Stimulated activated naive CD8-positive, alpha-beta T cell treated with anti-CD3 and anti-CD28 coated beads, Interleukin-15, amount 100 ng/mL, for 72 hours (primary cell): ENCODE measurements around the gene KATNB1.
"Not testable (repeated sequence)": the region's sequence is repeated elsewhere in the genome, so short reads cannot be mapped to it uniquely, and the experiment has no call there.

ENCODE experiments used
- ATAC-seq: fragments of 150-1000 bp; cut with Tn5 transposase; 2 replicates; pipeline ENCODE4 v1.10.0; 2021; ENCODE audit warnings: mild to moderate bottlenecking, moderate library complexity
- DNase-seq, 2 donors: peaks; one replicate each; pipeline ENCODE4 v3.0.0; 2021 to 2022
- H3K27ac Mint-ChIP-seq, 2 donors: one replicate each; pipeline ENCODE4 v1.8.0; 2022; ENCODE audit warnings: mild to moderate bottlenecking in 2 of 2, mixed read lengths in 2 of 2, moderate library complexity in 2 of 2
- H3K27me3 Mint-ChIP-seq: one replicate; pipeline ENCODE4 v1.8.0; 2022; ENCODE audit warnings: mixed read lengths
- H3K4me1 Mint-ChIP-seq: one replicate; pipeline ENCODE4 v1.8.0; 2022; ENCODE audit warnings: mild to moderate bottlenecking, mixed read lengths
- H3K4me3 Mint-ChIP-seq, 2 donors: one replicate each; pipeline ENCODE4 v1.8.0; 2022; ENCODE audit warnings: mild to moderate bottlenecking in 2 of 2, mixed read lengths in 2 of 2, moderate library complexity in 1 of 2
- H3K9me3 Mint-ChIP-seq, 2 donors: one replicate each; pipeline ENCODE4 v1.8.0; 2022; ENCODE audit warnings: mixed read lengths in 2 of 2

Gene KATNB1

DNA sequence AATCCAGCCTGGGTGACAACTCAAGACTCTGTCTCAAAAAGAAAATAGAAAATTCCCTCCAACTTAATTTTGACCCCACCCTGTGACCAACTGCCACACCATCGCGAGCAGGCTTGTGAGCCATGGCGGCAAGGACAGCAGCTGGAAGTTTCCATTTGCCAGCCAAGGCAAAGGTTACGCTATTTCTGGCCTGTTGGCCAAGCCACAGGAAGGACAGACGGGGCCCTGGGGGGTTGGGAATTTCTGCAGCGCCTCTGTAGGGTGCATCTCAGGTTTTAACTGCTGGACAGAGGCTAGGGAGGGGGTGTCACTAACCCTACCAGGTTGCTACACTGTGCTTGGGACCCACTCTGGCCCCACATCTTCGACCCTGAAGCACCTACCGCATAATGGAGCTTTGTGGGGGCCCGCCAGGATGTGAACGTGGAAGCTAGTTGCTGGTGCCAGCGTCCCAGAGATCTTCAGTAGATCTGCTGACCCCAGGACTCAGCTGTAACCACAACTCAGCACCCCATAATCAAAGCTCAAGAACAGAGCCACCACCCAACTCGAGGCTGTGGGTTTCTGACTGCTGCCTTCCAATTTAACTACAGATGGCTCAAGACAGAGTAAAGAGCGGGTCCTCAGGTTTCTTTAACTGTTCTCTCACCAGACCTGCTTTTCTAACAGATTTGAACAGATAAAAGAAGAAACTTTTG lies 55.8 kb downstream of the KATNB1 start:
- DNase-seq (no peak), ATAC-seq (no peak)
- Mint-ChIP-seq H3K27me3 (no peaks in the 10 kb centered on the region), H3K4me1 (peaks cover 6% of the 10 kb centered on the region), H3K9me3 (no peaks in the 10 kb centered on the region), H3K4me3 (no peak overlapping the region), H3K27ac (no peak overlapping the region)

DNA sequence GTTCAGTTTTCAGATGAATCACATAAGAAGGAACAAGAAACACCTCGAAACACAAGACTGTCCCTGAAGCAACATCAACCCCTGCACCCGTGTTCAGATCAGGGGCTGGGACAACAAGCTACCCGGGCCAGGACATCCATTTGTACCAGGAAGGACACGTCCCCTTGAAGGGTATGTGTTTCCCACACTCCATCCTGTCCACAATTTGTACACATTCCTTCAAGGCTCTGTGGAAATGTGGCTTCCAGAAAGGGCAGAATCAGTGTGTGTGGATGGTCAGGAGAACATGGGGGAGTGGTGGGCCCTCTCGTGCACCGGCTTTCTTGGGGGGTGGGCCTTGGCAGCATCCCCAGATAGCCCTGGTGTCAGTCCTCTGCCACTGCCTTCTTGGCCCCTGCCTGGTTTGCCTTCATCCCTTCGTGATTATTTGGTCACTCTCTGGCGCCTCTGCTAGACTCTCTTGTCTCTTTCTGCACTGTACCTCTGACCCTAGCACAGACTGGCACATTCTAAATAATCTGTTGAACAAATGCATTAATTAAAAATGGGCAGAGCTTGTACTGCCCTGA lies 56.4 kb downstream of the KATNB1 start:
- no peak for ATAC-seq
- Mint-ChIP-seq H3K27me3 (no peaks in the 10 kb centered on the region), H3K27ac (no peak overlapping the region), H3K4me1 (peaks cover 6% of the 10 kb centered on the region), H3K4me3 (no peak overlapping the region), H3K9me3 (no peaks in the 10 kb centered on the region)
- DNase-seq: no peak

DNA sequence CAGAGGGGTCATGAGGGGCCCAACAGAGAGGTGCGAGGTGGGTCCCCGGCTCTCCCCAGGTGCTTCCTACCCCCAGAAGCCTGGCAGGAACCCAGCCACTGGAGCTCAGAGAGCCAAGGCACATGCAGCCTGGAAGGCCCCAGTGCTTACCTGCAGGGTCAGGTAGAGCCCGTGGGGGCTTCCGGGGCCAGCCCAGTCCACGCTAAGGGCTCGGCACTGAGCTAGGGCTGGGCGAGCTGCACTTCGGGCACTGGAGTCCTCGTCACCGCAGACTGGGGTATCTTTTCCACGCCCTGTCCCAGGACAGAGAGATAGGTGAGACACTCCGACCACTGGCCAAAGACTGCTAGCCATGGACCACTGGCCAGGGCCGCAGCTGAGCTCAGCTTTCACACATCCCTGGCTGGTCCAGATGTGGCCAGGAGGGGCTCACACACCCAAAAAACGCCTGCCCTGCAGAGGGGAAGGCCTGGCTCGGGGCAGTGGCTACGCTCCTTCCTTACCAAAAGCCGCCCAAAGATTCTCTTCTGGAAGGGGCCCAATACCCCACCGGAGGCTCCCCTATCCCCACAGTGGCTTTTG lies 59.4 kb downstream of the KATNB1 start:
- DNase-seq (no peak), ATAC-seq (no peak)
- Mint-ChIP-seq H3K27ac (no peak overlapping the region), H3K27me3 (peaks cover 13% of the 10 kb centered on the region), H3K4me1 (peaks cover 19% of the 10 kb centered on the region), H3K4me3 (no peak overlapping the region), H3K9me3 (no peaks in the 10 kb centered on the region)

DNA sequence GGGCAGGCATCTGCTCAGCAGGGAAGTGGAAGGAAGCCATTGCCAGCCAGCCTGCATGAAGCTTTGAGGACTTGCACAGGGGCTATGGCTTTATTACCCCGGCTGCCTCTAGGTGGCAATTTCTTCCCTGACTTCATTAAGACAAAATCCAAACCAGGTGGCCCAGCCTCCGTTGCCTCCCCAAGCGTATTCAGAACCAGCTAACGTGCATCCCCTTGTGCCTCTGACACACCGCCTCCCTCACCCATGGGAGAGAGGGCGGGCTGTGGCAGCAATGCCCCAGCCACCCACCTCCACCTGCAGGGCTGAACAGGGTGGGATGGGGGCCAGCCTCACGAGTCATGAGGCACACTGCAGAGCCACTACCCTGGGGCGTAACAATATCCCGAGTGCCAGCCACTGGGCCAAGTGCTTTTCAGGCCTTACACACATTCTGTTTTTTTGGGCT lies 59.9 kb downstream of the KATNB1 start:
- ATAC-seq: peak; percentile 60
- no peak overlapping the region for H3K27ac Mint-ChIP-seq
- no peak for DNase-seq
- H3K9me3 Mint-ChIP-seq: no peaks in the 10 kb centered on the region
- no peak overlapping the region for H3K4me3 Mint-ChIP-seq
- peaks cover 18% of the 10 kb centered on the region for H3K27me3 Mint-ChIP-seq
- peaks cover 24% of the 10 kb centered on the region for H3K4me1 Mint-ChIP-seq

DNA sequence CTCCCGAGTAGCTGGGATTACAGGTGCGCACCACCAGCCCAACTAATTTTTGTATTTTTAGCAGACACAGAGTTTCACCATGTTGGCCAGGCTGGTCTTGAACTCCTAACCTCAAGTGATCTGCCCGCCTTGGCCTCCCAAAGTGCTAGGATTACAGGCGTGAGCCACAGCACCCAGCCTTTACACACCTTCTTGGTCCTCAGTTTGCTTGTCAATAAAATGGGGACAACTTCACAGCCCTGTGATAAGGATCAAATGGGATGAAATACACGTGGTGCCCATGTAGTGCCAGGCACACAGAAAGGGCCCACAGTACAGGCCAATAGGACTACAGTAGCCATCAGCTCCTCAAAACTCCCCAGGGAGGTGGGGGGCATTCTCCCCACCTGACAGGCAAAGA lies 60.4 kb downstream of the KATNB1 start:
- not testable (repeated sequence) for H3K4me3 Mint-ChIP-seq, DNase-seq, ATAC-seq, H3K9me3 Mint-ChIP-seq
- H3K4me1 Mint-ChIP-seq: peaks cover 27% of the 10 kb centered on the region
- H3K27me3 Mint-ChIP-seq: peaks cover 24% of the 10 kb centered on the region
- H3K27ac Mint-ChIP-seq: peak overlapping the region in 1 of 2 donors; percentile 55

DNA sequence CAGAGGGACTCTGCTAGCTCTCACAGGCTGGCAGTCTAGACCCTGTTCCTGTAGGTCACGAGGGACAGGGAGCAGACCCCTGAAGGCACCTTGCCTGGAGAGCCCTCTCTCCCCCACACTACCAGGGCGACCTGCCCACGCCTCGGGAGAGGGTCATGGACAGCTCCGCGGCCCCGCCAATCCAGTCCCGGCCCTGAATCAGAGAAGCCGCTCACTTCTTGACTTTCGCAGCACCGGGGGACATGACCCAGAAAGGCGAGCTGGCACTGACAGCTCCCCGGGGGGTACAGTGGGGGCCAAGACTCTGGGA lies 61.6 kb downstream of the KATNB1 start:
- no peaks in the 10 kb centered on the region for H3K9me3 Mint-ChIP-seq
- peaks cover 30% of the 10 kb centered on the region for H3K27me3 Mint-ChIP-seq
- H3K4me3 Mint-ChIP-seq: no peak overlapping the region
- DNase-seq: no peak
- ATAC-seq: no peak
- H3K4me1 Mint-ChIP-seq: peaks cover 35% of the 10 kb centered on the region
- no peak overlapping the region for H3K27ac Mint-ChIP-seq

DNA sequence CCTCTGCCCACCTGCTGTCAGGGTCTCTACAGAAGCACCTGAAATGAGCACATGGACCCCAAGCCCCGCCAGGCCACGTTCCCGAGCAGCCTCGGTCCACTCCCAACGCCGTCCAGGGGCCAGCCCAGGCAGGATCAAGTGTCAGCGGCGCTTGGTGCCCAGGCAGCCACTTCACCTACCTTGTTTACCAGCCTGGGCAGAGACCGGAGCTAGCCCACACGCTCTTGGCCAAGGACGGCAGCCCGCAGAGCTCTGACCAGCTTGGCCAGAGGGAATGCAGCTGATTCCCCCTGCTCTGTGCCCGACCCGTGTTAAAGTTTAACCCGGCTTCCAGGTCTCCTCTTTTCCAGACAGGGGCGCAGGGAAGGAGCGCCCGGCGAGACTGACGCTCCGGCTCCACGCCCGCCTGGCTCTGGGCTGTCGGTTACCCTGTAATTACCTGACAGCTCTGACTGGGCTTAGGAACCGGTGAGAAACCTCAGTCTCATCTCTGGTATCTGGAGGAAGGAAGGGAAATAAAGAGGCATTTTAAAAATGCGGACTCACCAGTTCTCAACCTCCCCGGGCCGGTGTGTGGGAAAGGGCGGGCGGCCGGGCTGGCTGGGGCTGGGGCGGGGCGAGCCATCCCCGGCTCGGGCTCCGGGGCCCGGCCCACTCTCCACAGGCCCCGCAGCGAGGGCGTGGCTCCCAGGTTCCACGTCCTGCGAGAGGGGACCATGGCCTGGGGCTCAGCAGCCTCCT lies 62.1 kb downstream of the KATNB1 start:
- H3K4me1 Mint-ChIP-seq: peaks cover 40% of the 10 kb centered on the region
- no peaks in the 10 kb centered on the region for H3K9me3 Mint-ChIP-seq
- H3K27ac Mint-ChIP-seq: no peak overlapping the region
- H3K4me3 Mint-ChIP-seq: no peak overlapping the region
- ATAC-seq: no peak
- no peak for DNase-seq
- peaks cover 35% of the 10 kb centered on the region for H3K27me3 Mint-ChIP-seq

DNA sequence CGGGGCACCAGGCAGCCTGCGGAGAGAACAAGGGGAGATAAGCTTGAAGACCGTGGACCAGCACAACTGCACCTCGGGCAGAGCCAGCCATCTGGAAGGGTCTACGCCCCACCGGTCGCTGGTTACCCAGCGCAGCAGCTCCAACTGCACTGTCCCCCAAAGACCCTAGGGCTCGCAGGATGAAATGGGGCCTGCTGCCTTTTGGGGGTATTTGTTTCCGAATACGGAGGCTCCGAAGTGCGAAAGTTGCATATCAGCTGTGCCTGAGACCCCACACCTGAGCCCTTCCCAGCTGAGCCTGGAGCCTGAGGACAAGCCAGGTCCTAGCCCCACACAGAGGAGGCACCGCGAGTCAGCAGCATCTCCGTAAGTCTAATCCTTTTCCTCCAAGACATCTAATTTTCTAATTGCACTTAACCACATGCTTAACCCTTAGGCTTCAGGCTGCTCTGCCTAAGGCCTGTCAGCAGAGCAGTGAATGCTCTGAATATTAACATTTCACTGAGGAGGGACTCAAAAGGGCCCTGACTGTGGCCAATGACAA lies 62.8 kb downstream of the KATNB1 start:
- H3K4me1 Mint-ChIP-seq: peaks cover 45% of the 10 kb centered on the region
- no peak overlapping the region for H3K27ac Mint-ChIP-seq

DNA sequence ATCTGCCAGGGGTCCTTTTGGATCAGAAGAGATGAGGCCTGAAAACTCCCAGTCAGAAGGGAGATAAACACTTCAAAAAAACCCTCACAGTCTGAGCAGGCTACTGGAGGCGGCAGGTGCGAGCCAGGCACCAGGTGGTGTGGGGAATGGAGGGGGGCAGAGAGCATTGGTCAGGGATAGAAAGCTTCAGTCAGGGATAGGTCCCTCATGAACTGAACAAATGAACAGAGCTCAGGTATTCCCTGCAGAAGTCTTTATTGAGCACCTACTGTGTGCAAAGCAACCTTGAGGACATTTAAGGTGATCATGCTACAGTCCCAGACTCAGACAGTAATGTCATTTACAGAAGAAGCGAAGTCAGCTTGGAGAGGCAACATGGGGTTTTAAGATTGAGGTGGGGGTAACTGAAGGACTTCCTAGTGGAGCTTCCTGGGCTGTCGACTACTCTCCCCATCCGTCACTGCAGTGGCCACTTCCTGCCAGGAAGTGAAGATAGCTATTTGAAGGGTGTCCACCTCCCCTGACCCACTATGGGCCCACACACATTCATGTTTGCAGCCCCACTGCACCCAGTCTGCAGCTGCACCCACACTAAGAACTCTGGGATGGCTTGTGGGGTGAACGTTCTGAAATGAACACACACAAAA lies 63.5 kb downstream of the KATNB1 start:
- Mint-ChIP-seq H3K27ac (no peak overlapping the region), H3K4me3 (no peak overlapping the region), H3K4me1 (peaks cover 45% of the 10 kb centered on the region), H3K9me3 (no peaks in the 10 kb centered on the region), H3K27me3 (peaks cover 43% of the 10 kb centered on the region)
- DNase-seq: no peak
- no peak for ATAC-seq

More for the DNA sequence above, 62.8 kb downstream of the KATNB1 start:
- ATAC-seq (no peak), DNase-seq (no peak)
- Mint-ChIP-seq H3K9me3 (no peaks in the 10 kb centered on the region), H3K27me3 (peaks cover 42% of the 10 kb centered on the region), H3K4me3 (no peak overlapping the region)

DNA sequence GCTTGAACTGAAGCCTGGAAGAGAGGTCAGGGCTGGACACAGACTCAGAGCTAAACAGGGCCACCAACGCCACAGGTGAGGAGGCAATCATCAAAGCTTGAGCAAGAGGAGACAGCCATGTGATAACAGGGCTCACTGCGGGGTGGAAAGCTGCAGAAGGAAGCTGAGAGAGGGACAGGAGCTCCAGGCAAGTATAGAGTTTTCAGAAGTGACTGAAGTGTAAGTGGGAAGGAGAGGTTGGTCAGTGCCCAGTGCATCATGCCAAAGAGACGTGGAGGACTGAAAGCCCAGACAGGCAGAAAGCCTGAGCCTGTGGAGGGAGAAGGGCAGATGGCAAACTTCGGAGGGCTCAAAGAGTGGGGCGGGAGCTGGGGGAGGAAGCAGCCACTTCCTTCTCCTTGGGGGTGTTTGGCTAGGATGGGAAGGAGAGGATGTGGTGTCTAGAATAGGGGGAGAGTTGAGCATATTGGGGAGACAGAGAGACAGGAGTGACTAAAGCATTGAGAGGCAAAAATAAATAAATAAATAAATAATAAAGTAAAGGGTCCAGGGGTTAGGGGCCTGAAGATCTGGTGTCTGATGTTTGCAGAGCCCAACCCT lies 64.1 kb downstream of the KATNB1 start:
- DNase-seq: no peak
- Mint-ChIP-seq H3K27ac (no peak overlapping the region), H3K9me3 (no peaks in the 10 kb centered on the region), H3K4me1 (peaks cover 45% of the 10 kb centered on the region), H3K4me3 (no peak overlapping the region), H3K27me3 (peaks cover 43% of the 10 kb centered on the region)
- ATAC-seq: no peak

DNA sequence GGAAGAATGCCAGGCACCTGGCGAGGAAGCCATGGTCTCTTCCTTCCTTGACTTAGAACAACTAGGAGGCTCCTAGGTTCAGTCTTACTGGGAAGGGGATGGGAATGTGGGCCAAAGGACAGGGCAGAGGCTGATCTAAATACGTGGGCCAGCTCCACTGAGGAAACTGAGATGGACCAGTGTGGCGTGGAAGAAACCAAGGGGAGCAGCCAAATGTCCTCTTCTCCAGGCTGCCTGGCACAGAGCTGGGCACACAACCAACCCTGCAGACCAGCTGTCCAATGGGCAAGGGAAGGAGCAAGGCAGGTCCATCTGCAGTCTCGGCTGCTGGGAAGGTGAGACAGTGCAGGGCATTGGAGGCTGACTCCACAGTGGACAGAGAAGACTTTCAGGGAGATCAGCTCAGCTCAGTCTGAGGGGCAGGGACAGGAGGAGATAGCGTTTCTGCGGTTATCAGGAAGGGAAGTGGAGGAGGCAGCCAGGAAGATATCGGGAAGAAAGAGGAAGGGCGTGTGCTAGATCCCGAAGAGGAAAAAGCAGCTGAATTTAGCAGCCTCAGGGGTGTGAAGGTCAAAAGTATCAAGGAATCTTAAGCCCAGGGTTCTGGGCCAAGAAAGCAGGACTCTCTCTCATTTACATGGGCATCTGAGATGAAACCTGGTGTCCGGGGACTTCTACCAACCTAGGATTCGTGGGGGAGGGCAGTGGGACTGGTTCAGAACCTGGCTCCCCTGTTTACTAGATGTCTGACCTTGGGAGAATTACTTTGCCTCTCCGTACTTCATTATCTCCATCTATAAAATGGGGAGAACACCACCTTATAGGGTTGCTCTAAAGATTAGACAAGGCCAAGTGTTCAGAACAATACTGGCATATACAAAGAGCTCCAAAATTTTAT lies 64.9 kb downstream of the KATNB1 start:
- Mint-ChIP-seq H3K4me3 (no peak overlapping the region), H3K27ac (no peak overlapping the region), H3K27me3 (peaks cover 43% of the 10 kb centered on the region), H3K9me3 (no peaks in the 10 kb centered on the region), H3K4me1 (peaks cover 43% of the 10 kb centered on the region)
- ATAC-seq: no peak
- DNase-seq: no peak

DNA sequence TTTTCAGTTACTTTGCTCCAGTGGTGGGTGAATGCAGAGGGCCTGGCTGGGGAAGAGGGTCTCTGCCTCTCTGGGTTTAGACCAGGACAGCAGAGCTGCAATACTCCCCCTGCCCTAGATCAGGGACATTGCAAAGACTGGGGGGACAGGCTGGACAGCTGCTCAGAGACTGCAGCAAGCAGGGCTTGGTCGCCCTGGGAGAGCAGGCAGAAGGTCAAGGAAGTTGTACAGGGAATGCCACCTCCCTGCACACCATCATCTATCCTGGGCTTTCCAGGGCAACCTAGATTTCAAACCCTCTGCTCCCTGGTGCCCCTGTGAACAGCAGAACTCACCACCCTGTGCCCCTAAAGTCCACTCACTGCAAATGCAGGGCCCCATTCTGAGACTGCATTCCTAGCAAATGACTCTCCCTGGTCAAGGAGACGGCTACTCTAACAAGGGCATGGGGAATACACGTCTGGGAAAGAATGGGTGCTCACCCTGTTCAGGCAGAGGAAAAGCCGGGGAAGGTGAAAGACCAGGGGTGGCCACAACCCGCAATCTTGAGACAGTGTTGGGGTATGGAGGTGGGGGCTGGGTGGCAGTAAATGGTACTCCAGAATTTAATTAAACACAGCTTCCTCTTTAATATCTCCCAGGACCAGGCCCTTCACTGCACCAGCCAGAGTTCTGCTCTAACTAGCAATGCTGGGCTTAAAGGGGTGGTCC lies 65.7 kb downstream of the KATNB1 start:
- H3K27ac Mint-ChIP-seq: no peak overlapping the region
- DNase-seq: no peak
- H3K4me1 Mint-ChIP-seq: peaks cover 40% of the 10 kb centered on the region
- H3K9me3 Mint-ChIP-seq: no peaks in the 10 kb centered on the region
- H3K4me3 Mint-ChIP-seq: peak overlapping the region in 1 of 2 donors; percentile 31
- no peak for ATAC-seq
- H3K27me3 Mint-ChIP-seq: peaks cover 49% of the 10 kb centered on the region

DNA sequence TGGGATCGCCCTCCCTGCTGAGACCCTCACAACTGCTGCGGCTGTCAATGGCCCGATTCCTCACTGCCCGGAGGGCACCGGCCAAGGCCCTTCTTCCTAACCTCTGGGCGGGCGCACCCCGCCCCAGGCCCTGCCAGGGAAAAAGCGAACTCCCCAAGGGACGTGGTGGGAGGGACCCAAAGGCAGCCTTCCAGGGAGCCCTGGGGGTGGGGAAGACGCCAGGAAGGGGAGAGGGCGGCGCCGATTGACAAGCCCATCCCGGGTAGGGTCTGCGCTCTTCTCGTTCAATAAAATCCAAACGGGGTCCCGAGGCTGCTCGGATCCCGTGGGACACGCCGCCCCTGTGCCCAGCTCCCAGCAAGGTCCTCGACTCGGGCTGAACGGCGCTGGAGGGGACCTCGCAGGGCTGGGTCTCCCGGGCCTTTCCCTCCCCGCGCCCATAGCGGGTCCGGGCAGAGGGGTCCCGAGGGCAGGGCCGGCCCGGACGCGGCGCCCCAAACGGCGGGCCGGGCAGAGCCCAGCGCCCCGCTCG lies 66.3 kb downstream of the KATNB1 start:
- Mint-ChIP-seq H3K4me3 (peak overlapping the region in 1 of 2 donors; percentile 8), H3K27ac (no peak overlapping the region), H3K27me3 (peaks cover 55% of the 10 kb centered on the region), H3K4me1 (peaks cover 40% of the 10 kb centered on the region), H3K9me3 (no peaks in the 10 kb centered on the region)
- ATAC-seq: peak; percentile 24
- no peak for DNase-seq
